Astrocyte (in vitro differentiated cells and primary cell): ENCODE results near the gene KCNK13.

Experiments used
- CTCF ChIP-seq: IDR thresholded peaks from 2 replicates; pipeline ENCODE4 v1.5.1; 2011; ENCODE audit warnings: low read depth, mild to moderate bottlenecking, inconsistent platforms, low read length, moderate library complexity; ENCODE audit not compliant: insufficient read depth
- EZH2 ChIP-seq: IDR thresholded peaks from 2 replicates; pipeline ENCODE4 v1.6.1; 2012; ENCODE audit warnings: mild to moderate bottlenecking, low read length, inconsistent platforms; ENCODE audit not compliant: insufficient read depth

- TF ChIP-seq CTCF (no peak), EZH2 (no peak)
These were observed 132.1 kb downstream of the KCNK13 start for GRCh38 chr14:90193925-90194324.
